CD14-positive monocyte (primary cell): ENCODE measurements around the gene ESRRG. TPM values are rescaled to one million over a fixed set of nuclear protein-coding genes. Genes with fewer than 3 reads are reported as not detected.

Experiments
- DNase-seq, 3 donors: peaks; one replicate each; pipeline ENCODE4 v3.0.0-alpha.2; 2011 to 2022
- H2AFZ ChIP-seq: 2 replicates; pipeline ENCODE4 v1.6.0; 2012; ENCODE audit warnings: mild to moderate bottlenecking, low read depth, low read length, inconsistent platforms; ENCODE audit not compliant: insufficient read depth, poor library complexity, severe bottlenecking
- H3K27ac ChIP-seq, 2 donors: 1 replicate in 1 of 2; 2 replicates in 1 of 2; pipeline ENCODE4 v1.5.1; 2012 to 2013; ENCODE audit warnings: low read length in 2 of 2, control low read depth in 1 of 2, inconsistent platforms in 1 of 2, low read depth in 1 of 2, mild to moderate bottlenecking in 1 of 2
- H3K27me3 ChIP-seq, 2 donors: one replicate each; pipeline versions ENCODE4 v1.6.0 to v1.6.1; 2011 to 2013; ENCODE audit warnings: low read length in 2 of 2; ENCODE audit not compliant: control insufficient read depth in 2 of 2, insufficient read depth in 2 of 2
- H3K36me3 ChIP-seq, 2 donors: replicated peaks in 1 of 2; 1 replicate in 1 of 2; 2 replicates in 1 of 2; pipeline versions ENCODE4 v1.5.1 to v1.6.1; 2012 to 2013; ENCODE audit warnings: low read length in 2 of 2, control low read depth in 1 of 2, inconsistent platforms in 1 of 2, mild to moderate bottlenecking in 1 of 2; ENCODE audit not compliant: insufficient read depth in 2 of 2, control insufficient read depth in 1 of 2
- H3K4me1 ChIP-seq, 2 donors: 1 replicate in 1 of 2; 2 replicates in 1 of 2; pipeline versions ENCODE4 v1.5.1 to v1.6.1; 2012 to 2013; ENCODE audit warnings: low read length in 2 of 2, control low read depth in 1 of 2, inconsistent platforms in 1 of 2, mild to moderate bottlenecking in 1 of 2, moderate library complexity in 1 of 2; ENCODE audit not compliant: insufficient read depth in 2 of 2, control insufficient read depth in 1 of 2
- H3K4me2 ChIP-seq: replicated peaks from 2 replicates; pipeline ENCODE3; 2012; ENCODE audit warnings: low read length, moderate library complexity, mild to moderate bottlenecking; ENCODE audit not compliant: poor library complexity, severe bottlenecking; ENCODE audit errors: extremely low read depth
- H3K4me3 ChIP-seq, 3 experiments: fragments of 200-600 bp in 1 of 3; sonication (generic) in 1 of 3; replicated peaks in 1 of 3; 1 replicate in 2 of 3; 2 replicates in 1 of 3; pipeline ENCODE4 v1.5.1; 2011 to 2013; ENCODE audit warnings: low read length in 3 of 3, mild to moderate bottlenecking in 3 of 3, control low read depth in 2 of 3, low read depth in 2 of 3, inconsistent platforms in 1 of 3, moderate library complexity in 1 of 3
- H3K79me2 ChIP-seq: 2 replicates; pipeline ENCODE4 v1.6.0; 2012; ENCODE audit warnings: mild to moderate bottlenecking, control low read depth, inconsistent platforms, low read length, moderate library complexity; ENCODE audit not compliant: insufficient read depth
- H3K9ac ChIP-seq: 2 replicates; pipeline ENCODE4 v1.6.0; 2017; ENCODE audit warnings: low read length, mild to moderate bottlenecking; ENCODE audit not compliant: insufficient read depth, poor library complexity, severe bottlenecking
- H3K9me3 ChIP-seq, 2 donors: replicated peaks in 1 of 2; 1 replicate in 1 of 2; 2 replicates in 1 of 2; pipeline versions ENCODE4 v1.5.1 to v1.6.1; 2012 to 2013; ENCODE audit warnings: low read length in 2 of 2, control low read depth in 1 of 2; ENCODE audit not compliant: control insufficient read depth in 1 of 2, insufficient read depth in 1 of 2
- H4K20me1 ChIP-seq: 2 replicates; pipeline ENCODE4 v1.6.0; 2012; ENCODE audit warnings: mild to moderate bottlenecking, low read length, control low read depth, moderate library complexity; ENCODE audit not compliant: insufficient read depth
- H3K27ac Mint-ChIP-seq, 7 donors: one replicate each; pipeline ENCODE4 v1.8.0; 2020; ENCODE audit warnings: mild to moderate bottlenecking in 7 of 7, mixed read lengths in 7 of 7, moderate library complexity in 6 of 7, inconsistent platforms in 2 of 7
- H3K27me3 Mint-ChIP-seq, 3 donors: one replicate each; pipeline ENCODE4 v1.8.0; 2021 to 2022; ENCODE audit warnings: low read depth in 3 of 3, mild to moderate bottlenecking in 3 of 3, mixed read lengths in 3 of 3, moderate library complexity in 3 of 3, inconsistent platforms in 1 of 3
- H3K36me3 Mint-ChIP-seq, 2 donors: one replicate each; pipeline ENCODE4 v1.8.0; 2020; ENCODE audit warnings: mixed read lengths in 2 of 2, inconsistent platforms in 1 of 2, mild to moderate bottlenecking in 1 of 2
- H3K4me1 Mint-ChIP-seq: one replicate; pipeline ENCODE4 v1.8.0; 2020; ENCODE audit warnings: mild to moderate bottlenecking, mixed read lengths
- H3K4me3 Mint-ChIP-seq, 2 donors: one replicate each; pipeline ENCODE4 v1.8.0; 2020; ENCODE audit warnings: mild to moderate bottlenecking in 2 of 2, mixed read lengths in 2 of 2, moderate library complexity in 1 of 2
- H3K9me3 Mint-ChIP-seq, 7 donors: one replicate each; pipeline ENCODE4 v1.8.0; 2020 to 2022; ENCODE audit warnings: mixed read lengths in 7 of 7, mild to moderate bottlenecking in 6 of 7, moderate library complexity in 6 of 7, inconsistent platforms in 2 of 7
- WGBS: methylation state at CpG from one replicate; pipeline ENCODE4 v1.1.5; 2013; ENCODE audit warnings: missing lambda C conversion rate; ENCODE audit not compliant: insufficient coverage; 5-methylcytosine and 5-hydroxymethylcytosine counted together
- intact Hi-C, 2 donors: fragments of 100-400 bp; cut with micrococcal nuclease; formaldehyde crosslinking; loops; one replicate each; pipeline versions ENCODE4 v1.15.0 to v1.15.1; 2023
- polyA plus RNA-seq, 3 donors: library from polyadenylated mRNA; depleted of rRNA in 1 of 3; unstranded in 2 of 3; stranded (reverse) in 1 of 3; fragments of 300-500 nt in 2 of 3; fragments of >200 nt in 1 of 3; fragmentation: Illumina TruSeq in 2 of 3; gene quantifications; 1 replicate in 2 of 3; 2 replicates in 1 of 3; pipeline ENCODE4 v1.2.3, GENCODE V29; 2012 to 2021
- TF ChIP-seq, protein P1 (sequence below): fragments of 200-600 bp; IDR thresholded peaks from one replicate; pipeline ENCODE4 v1.8.0; 2022; ENCODE audit warnings: antibody characterized with exemption, mild to moderate bottlenecking

ESRRG gene
- polyA plus RNA-seq, 3 donors = not detected

GRCh38 chr1:216607067-216607697 lies 116.0 kb downstream of the ESRRG start:
- no peak overlapping the region for H3K4me2 ChIP-seq
- Mint-ChIP-seq H3K9me3 (no peaks in the 10 kb centered on the region), H3K4me1 (no peaks in the 10 kb centered on the region), H3K27me3 (peaks cover 0 to 7% (median 7%) of the 10 kb centered on the region in 3 donors), H3K36me3 (no peaks in the 10 kb centered on the region), H3K4me3 (no peak overlapping the region), H3K27ac (no peak overlapping the region)
- TF ChIP-seq, protein P1, sequence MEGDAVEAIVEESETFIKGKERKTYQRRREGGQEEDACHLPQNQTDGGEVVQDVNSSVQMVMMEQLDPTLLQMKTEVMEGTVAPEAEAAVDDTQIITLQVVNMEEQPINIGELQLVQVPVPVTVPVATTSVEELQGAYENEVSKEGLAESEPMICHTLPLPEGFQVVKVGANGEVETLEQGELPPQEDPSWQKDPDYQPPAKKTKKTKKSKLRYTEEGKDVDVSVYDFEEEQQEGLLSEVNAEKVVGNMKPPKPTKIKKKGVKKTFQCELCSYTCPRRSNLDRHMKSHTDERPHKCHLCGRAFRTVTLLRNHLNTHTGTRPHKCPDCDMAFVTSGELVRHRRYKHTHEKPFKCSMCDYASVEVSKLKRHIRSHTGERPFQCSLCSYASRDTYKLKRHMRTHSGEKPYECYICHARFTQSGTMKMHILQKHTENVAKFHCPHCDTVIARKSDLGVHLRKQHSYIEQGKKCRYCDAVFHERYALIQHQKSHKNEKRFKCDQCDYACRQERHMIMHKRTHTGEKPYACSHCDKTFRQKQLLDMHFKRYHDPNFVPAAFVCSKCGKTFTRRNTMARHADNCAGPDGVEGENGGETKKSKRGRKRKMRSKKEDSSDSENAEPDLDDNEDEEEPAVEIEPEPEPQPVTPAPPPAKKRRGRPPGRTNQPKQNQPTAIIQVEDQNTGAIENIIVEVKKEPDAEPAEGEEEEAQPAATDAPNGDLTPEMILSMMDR = no peak
- intact Hi-C loops = no loop called here
- no peaks in the 10 kb centered on the region for H4K20me1 ChIP-seq
- no peaks in the 10 kb centered on the region for H3K36me3 ChIP-seq
- peaks cover 0 to under 1% of the 10 kb centered on the region in 2 donors for H3K27me3 ChIP-seq
- no peaks in the 10 kb centered on the region for H3K9me3 ChIP-seq
- H3K9ac ChIP-seq = no peak overlapping the region
- 0% methylated on average over 2 of the region's 5 CpGs for WGBS
- no peak for DNase-seq
- no peak overlapping the region for H3K27ac ChIP-seq
- no peaks in the 10 kb centered on the region for H3K4me1 ChIP-seq
- H3K4me3 ChIP-seq = no peak overlapping the region
- no peak overlapping the region for H2AFZ ChIP-seq
- no peaks in the 10 kb centered on the region for H3K79me2 ChIP-seq

DNA sequence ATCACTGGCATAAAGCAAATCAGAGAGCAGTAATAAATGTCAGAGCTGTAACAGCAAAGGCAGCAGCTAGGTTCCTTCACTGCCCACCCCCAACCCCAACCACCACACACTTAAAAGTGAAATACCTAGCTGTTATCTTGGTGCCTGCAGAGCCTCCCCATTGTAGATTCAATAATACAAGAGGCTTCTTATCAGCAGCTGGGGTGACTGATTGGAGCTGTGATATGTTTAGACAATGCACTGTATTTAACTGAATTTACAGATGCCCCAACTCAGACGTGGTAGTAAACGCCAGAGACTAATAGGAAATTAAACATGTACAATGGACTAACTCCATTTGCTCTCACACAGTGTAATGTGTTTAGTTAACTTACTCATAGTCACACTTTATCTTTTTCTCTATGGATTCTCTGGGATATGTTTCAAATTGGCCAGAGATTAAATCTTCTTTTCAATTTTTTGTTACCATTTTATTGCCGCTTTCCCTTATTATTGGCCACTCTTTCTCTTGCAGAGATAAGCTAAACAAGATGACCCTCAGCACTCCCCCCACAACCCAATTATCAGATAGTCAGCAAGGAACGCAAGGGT lies 117.1 kb downstream of the ESRRG start:
- Histone ChIP-seq H3K27ac (no peak overlapping the region), H3K4me2 (no peak overlapping the region), H2AFZ (no peak overlapping the region), H3K4me1 (peaks cover under 1 to 3% of the 10 kb centered on the region in 2 donors), H4K20me1 (no peaks in the 10 kb centered on the region), H3K27me3 (peaks cover 0 to 10% of the 10 kb centered on the region in 2 donors), H3K79me2 (no peaks in the 10 kb centered on the region), H3K9ac (no peak overlapping the region), H3K36me3 (no peaks in the 10 kb centered on the region), H3K9me3 (no peaks in the 10 kb centered on the region), H3K4me3 (no peak overlapping the region)
- Mint-ChIP-seq H3K27ac (no peak overlapping the region), H3K9me3 (no peaks in the 10 kb centered on the region), H3K4me3 (no peak overlapping the region), H3K36me3 (no peaks in the 10 kb centered on the region), H3K27me3 (peaks cover 0 to 17% (median 16%) of the 10 kb centered on the region in 3 donors), H3K4me1 (peaks cover 4% of the 10 kb centered on the region)
- no CpG with 5 or more reads among the region's 4 CpGs for WGBS
- no peak for DNase-seq
- TF ChIP-seq, protein P1 = no peak
- intact Hi-C loops = no loop called here
